Omental fat pad (tissue), 4 donors: ENCODE measurements around the gene TEX13B. TPM values are rescaled to one million over a fixed set of nuclear protein-coding genes. Genes with fewer than 3 reads are reported as not detected.

Experiments used
- ATAC-seq: fragments of 150-250 bp; one replicate; pipeline ENCODE4 v1.9.1; 2016; ENCODE audit warnings: mild to moderate bottlenecking, moderate library complexity; ENCODE audit not compliant: low FRiP score
- DNase-seq: peaks from one replicate; pipeline ENCODE4 v3.0.0-alpha.2; 2019; ENCODE audit warnings: low spot score
- CTCF ChIP-seq, 3 donors: fragments of 450-650 bp; IDR thresholded peaks; one replicate each; pipeline ENCODE4 v1.5.1; 2016 to 2017; ENCODE audit warnings: antibody characterized with exemption in 3 of 3, mild to moderate bottlenecking in 3 of 3, moderate library complexity in 2 of 3
- total RNA-seq, 4 donors: library from RNA; depleted of rRNA; stranded (reverse); fragments of >200 nt; gene quantifications; one replicate each; pipeline ENCODE4 v1.1.0, GENCODE V29; 2016

Gene TEX13B
- not detected for total RNA-seq

- no peak for TF ChIP-seq CTCF (IDR thresholded peaks at IDR 0.05)
- ATAC-seq = no peak
- no peak for DNase-seq
Observed at GRCh38 chrX:107982356-107982755, at the start of gene TEX13B. Gene TEX13B, minus strand, starts transcription at chrX:107982370. Its CDS starts 243 bp downstream, at chrX:107982127.

- TF ChIP-seq CTCF (IDR thresholded peaks at IDR 0.05) = no peak
Observed at GRCh38 chrX:108029928-108030711, 48.0 kb upstream of the TEX13B start.

GRCh38 chrX:108028854-108029253 lies 46.7 kb upstream of the TEX13B start:
- DNase-seq = no peak
- no peak for TF ChIP-seq CTCF (IDR thresholded peaks at IDR 0.05)
- no peak for ATAC-seq

More at GRCh38 chrX:108029928-108030711, 48.0 kb upstream of the TEX13B start:
- ATAC-seq (no peak), DNase-seq (no peak)

GRCh38 chrX:108025954-108026600 lies 43.9 kb upstream of the TEX13B start:
- no peak for ATAC-seq
- no peak for DNase-seq
- no peak for TF ChIP-seq CTCF (IDR thresholded peaks at IDR 0.05)

- TF ChIP-seq CTCF (IDR thresholded peaks at IDR 0.05) = no peak
- ATAC-seq (no peak), DNase-seq (no peak)
Observed at GRCh38 chrX:108025376-108025775, 43.2 kb upstream of the TEX13B start.

GRCh38 chrX:108022491-108023089 lies 40.4 kb upstream of the TEX13B start:
- no peak for ATAC-seq
- no peak for TF ChIP-seq CTCF (IDR thresholded peaks at IDR 0.05)
- DNase-seq = no peak
